Measurements from ENCODE around the gene YOD1. TPM values are rescaled to one million over a fixed set of nuclear protein-coding genes. Genes with fewer than 3 reads are reported as not detected.

Gene YOD1
- total and polyA plus RNA-seq, 2 of the 13 experiments (the other 11 are each of a cell fraction or from before 2014, with no cell fraction given) = 3.4 to 9.1 TPM

- Histone ChIP-seq H3K4me2 (ENCODE audit: low read depth, low read length) (no peak overlapping the region), H3K9me3 (ENCODE audit: low read length) (no peaks in the 10 kb centered on the region), H4K20me1 (ENCODE audit: insufficient read depth, low read length) (no peaks in the 10 kb centered on the region), H3K9ac (ENCODE audit: insufficient read depth, low read depth, low read length) (no peak overlapping the region), H3K36me3 (replicated peaks in 1 of 2; ENCODE audit: control insufficient read depth in 1 of 2, insufficient read depth in 2 of 2, low read length in 2 of 2) (no peaks in the 10 kb centered on the region), H3K27me3 (ENCODE audit: control insufficient read depth in 1 of 2, insufficient read depth in 2 of 2, low read length in 2 of 2) (no peaks in the 10 kb centered on the region; a peak in 1 of 5 replicates), H3K4me1 (ENCODE audit: insufficient read depth, low read length) (peaks cover 53% of the 10 kb centered on the region), H3K27ac (ENCODE audit: extremely low read length, insufficient read depth, low read length) (no peak overlapping the region), H3K4me3 (replicated peaks in 1 of 3; ENCODE audit: insufficient read depth in 1 of 3, low read depth in 2 of 3, low read length in 3 of 3) (no peak overlapping the region), H3K79me2 (ENCODE audit: insufficient read depth, low read length) (no peaks in the 10 kb centered on the region), H2AFZ (ENCODE audit: low read length) (no peak overlapping the region)
- ATAC-seq (no peak), DNase-seq (ENCODE audit: low spot score) (no peak), FAIRE-seq (no peak)
- in situ Hi-C loops (cut with HindIII; ENCODE audit: extremely low pct_ligation_motif_present, low pct_unique_long_range_greater_than_20kb) (no loop called here), intact Hi-C loops (cut with micrococcal nuclease; ENCODE audit: unreplicated experiment) (no loop called here)
- BruUV-seq (replicated peaks) = no TSS peak
- POLR2A ChIA-PET = no interaction called here
- 32% methylated on average over 4 of the region's 4 CpGs for WGBS (ENCODE audit: low lambda C conversion rate)
- no peak for TF ChIP-seq NAIF1 (CRISPR knock-in tag; IDR thresholded peaks at IDR 0.05; ENCODE audit: borderline replicate concordance)
- no peak for TF ChIP-seq ZSCAN29 (CRISPR knock-in tag; conservative IDR thresholded peaks at IDR 0.05)
- no peak for TF ChIP-seq ATF6 (CRISPR knock-in tag; conservative IDR thresholded peaks at IDR 0.05)
- TF ChIP-seq GMEB2 (CRISPR knock-in tag; IDR thresholded peaks at IDR 0.05; ENCODE audit: low read depth) = no peak
- CTCF ChIA-PET (ENCODE audit: low intra/inter-chr PET ratio, low total read pairs) = no interaction called here
These were observed 15.0 kb downstream of the YOD1 start for GRCh38 chr1:207035877-207036551.
